ENCODE data around the gene GARIN5B. TPM values are rescaled to one million over a fixed set of nuclear protein-coding genes. Genes with fewer than 3 reads are reported as not detected.

The GARIN5B gene
- polyA plus RNA-seq, 1 donor from 2014 or later = not detected

DNA sequence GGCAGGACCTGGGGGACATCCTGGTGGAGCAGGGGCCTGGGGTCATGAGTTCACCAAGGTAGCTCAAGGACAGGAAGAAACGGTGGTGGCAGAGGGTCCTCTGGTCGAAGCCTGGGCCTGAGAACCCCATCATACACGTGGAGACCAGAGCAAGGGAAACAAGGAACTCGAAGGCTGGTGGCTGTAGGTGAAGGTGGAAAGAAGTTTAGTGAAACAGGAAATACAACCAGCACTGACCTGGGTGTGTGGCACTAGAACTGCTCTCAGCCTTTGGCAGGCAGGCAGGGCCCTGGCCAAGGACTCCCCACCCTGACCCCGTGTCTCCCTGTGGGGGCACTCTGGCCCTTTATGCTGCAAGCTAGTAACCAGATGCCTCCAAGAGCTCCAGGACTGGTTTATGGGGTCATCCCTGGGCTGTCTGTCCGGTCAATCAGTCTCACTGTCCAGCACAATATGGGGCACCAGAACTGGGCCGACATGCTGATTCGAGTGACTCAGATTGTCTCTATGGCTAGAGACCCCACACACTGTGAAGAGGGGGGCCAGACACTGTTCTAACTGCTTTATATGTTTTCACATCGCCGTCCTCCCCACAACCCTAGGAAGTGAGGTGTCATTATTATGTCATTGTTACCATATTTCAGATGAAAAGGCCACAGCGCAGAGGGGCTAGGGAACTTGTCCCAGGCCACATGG is 12.3 kb downstream of the GARIN5B start:
- peaks cover 45% of the 10 kb centered on the region for H3K27me3 ChIP-seq (ENCODE audit: insufficient read depth, low read depth, low read length)
- no peaks in the 10 kb centered on the region for H4K20me1 ChIP-seq (ENCODE audit: insufficient read depth)
- TF ChIP-seq EP300 (conservative IDR thresholded peaks at IDR 0.05; ENCODE audit: poor library complexity, severe bottlenecking) = no peak
- TF ChIP-seq POLR2AphosphoS5 (IDR thresholded peaks at IDR 0.05) = no peak
- no peak for TF ChIP-seq SMC3 (conservative IDR thresholded peaks at IDR 0.05; ENCODE audit: poor library complexity)
- TF ChIP-seq, protein P1, sequence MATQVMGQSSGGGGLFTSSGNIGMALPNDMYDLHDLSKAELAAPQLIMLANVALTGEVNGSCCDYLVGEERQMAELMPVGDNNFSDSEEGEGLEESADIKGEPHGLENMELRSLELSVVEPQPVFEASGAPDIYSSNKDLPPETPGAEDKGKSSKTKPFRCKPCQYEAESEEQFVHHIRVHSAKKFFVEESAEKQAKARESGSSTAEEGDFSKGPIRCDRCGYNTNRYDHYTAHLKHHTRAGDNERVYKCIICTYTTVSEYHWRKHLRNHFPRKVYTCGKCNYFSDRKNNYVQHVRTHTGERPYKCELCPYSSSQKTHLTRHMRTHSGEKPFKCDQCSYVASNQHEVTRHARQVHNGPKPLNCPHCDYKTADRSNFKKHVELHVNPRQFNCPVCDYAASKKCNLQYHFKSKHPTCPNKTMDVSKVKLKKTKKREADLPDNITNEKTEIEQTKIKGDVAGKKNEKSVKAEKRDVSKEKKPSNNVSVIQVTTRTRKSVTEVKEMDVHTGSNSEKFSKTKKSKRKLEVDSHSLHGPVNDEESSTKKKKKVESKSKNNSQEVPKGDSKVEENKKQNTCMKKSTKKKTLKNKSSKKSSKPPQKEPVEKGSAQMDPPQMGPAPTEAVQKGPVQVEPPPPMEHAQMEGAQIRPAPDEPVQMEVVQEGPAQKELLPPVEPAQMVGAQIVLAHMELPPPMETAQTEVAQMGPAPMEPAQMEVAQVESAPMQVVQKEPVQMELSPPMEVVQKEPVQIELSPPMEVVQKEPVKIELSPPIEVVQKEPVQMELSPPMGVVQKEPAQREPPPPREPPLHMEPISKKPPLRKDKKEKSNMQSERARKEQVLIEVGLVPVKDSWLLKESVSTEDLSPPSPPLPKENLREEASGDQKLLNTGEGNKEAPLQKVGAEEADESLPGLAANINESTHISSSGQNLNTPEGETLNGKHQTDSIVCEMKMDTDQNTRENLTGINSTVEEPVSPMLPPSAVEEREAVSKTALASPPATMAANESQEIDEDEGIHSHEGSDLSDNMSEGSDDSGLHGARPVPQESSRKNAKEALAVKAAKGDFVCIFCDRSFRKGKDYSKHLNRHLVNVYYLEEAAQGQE (IDR thresholded peaks at IDR 0.05; ENCODE audit: borderline replicate concordance) = no peak
- TF ChIP-seq, protein P2, sequence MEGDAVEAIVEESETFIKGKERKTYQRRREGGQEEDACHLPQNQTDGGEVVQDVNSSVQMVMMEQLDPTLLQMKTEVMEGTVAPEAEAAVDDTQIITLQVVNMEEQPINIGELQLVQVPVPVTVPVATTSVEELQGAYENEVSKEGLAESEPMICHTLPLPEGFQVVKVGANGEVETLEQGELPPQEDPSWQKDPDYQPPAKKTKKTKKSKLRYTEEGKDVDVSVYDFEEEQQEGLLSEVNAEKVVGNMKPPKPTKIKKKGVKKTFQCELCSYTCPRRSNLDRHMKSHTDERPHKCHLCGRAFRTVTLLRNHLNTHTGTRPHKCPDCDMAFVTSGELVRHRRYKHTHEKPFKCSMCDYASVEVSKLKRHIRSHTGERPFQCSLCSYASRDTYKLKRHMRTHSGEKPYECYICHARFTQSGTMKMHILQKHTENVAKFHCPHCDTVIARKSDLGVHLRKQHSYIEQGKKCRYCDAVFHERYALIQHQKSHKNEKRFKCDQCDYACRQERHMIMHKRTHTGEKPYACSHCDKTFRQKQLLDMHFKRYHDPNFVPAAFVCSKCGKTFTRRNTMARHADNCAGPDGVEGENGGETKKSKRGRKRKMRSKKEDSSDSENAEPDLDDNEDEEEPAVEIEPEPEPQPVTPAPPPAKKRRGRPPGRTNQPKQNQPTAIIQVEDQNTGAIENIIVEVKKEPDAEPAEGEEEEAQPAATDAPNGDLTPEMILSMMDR (IDR thresholded peaks at IDR 0.05; ENCODE audit: poor library complexity, severe bottlenecking) = no peak
- TF ChIP-seq MXI1 (conservative IDR thresholded peaks at IDR 0.05; ENCODE audit: poor library complexity, severe bottlenecking) = no peak
- TF ChIP-seq RAD21 (conservative IDR thresholded peaks at IDR 0.05) = no peak
- no peak for TF ChIP-seq TAF1 (IDR thresholded peaks at IDR 0.05; ENCODE audit: low read depth)
- no peak for TF ChIP-seq EZH2 (IDR thresholded peaks at IDR 0.05; ENCODE audit: borderline replicate concordance, insufficient read depth, low read length, poor library complexity, severe bottlenecking)
- H3K27ac ChIP-seq (ENCODE audit: low read length) = no peak overlapping the region
- no peaks in the 10 kb centered on the region for H3K9me2 ChIP-seq (ENCODE audit: insufficient read depth, low read length)
- H3K36me3 ChIP-seq (ENCODE audit: insufficient read depth, low read length) = no peaks in the 10 kb centered on the region
- no peak overlapping the region for H2AFZ ChIP-seq (ENCODE audit: low read depth, low read length)
- no peak overlapping the region for H3K9ac ChIP-seq (ENCODE audit: low read length)
- no peak overlapping the region for H3K4me2 ChIP-seq (ENCODE audit: low read length)
- no peaks in the 10 kb centered on the region for H3K79me2 ChIP-seq (replicated peaks; ENCODE audit: insufficient read depth, low read length)
- no peaks in the 10 kb centered on the region for H3F3A ChIP-seq (ENCODE audit: insufficient read depth, low read length, poor library complexity, severe bottlenecking)
- H3K9me3 ChIP-seq (ENCODE audit: low read length) = no peaks in the 10 kb centered on the region
- H3K4me3 ChIP-seq (ENCODE audit: low read length) = no peak overlapping the region

DNA sequence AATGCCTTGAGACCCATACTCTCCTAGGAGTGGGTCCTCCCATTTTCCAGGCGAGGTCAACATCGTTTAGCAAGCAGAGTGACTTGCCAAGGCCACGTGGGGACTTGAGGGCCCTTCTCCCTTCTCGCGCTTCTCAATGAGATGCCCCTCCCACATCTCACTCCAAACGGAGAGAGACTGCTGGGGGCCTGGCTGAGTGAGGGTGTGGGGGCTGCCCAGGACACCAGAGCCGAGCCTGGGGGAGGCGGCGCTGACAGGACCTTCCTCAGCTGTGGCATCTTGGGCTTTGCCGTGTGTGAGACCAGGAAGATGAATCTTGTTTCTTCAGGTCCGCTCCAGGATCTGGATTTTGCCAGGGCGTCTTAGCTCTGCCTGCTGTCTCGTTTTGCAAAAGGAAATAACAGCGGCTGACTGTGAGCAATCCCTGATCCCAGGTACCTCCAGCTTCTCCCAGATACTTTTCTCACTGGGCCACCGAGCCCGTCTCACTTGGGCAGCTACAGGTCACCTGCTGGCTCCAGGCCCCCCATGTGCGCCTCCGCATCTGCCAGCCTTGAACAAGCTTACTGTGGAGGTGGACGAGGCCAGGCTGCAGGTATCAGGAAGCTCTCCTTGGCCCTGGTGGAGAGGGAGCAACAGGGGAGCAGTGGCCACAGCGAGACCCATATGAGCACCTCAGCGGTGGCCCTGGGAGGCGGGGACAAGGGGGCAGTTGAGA is 14.6 kb downstream of the GARIN5B start:
- Histone ChIP-seq H3K27ac (ENCODE audit: low read length) (no peak overlapping the region), H3K9me2 (ENCODE audit: insufficient read depth, low read length) (no peaks in the 10 kb centered on the region), H3K79me2 (replicated peaks; ENCODE audit: insufficient read depth, low read length) (no peaks in the 10 kb centered on the region), H3K4me2 (ENCODE audit: low read length) (no peak overlapping the region), H2AFZ (ENCODE audit: low read depth, low read length) (no peak overlapping the region), H3K4me3 (ENCODE audit: low read length) (peak overlapping the region; percentile 12), H3K36me3 (ENCODE audit: insufficient read depth, low read length) (no peaks in the 10 kb centered on the region), H3F3A (ENCODE audit: insufficient read depth, low read length, poor library complexity, severe bottlenecking) (no peaks in the 10 kb centered on the region), H3K9me3 (ENCODE audit: low read length) (no peaks in the 10 kb centered on the region), H4K20me1 (ENCODE audit: insufficient read depth) (no peaks in the 10 kb centered on the region), H3K9ac (ENCODE audit: low read length) (peak overlapping the region; percentile 36), H3K27me3 (ENCODE audit: insufficient read depth, low read depth, low read length) (peaks cover 23% of the 10 kb centered on the region)
- TF ChIP-seq, protein P1 (IDR thresholded peaks at IDR 0.05; ENCODE audit: borderline replicate concordance) = no peak
- no peak for TF ChIP-seq MXI1 (conservative IDR thresholded peaks at IDR 0.05; ENCODE audit: poor library complexity, severe bottlenecking)
- TF ChIP-seq EZH2 (IDR thresholded peaks at IDR 0.05; ENCODE audit: borderline replicate concordance, insufficient read depth, low read length, poor library complexity, severe bottlenecking) = no peak
- no peak for TF ChIP-seq SMC3 (conservative IDR thresholded peaks at IDR 0.05; ENCODE audit: poor library complexity)
- TF ChIP-seq EP300 (conservative IDR thresholded peaks at IDR 0.05; ENCODE audit: poor library complexity, severe bottlenecking) = no peak
- TF ChIP-seq RAD21 (conservative IDR thresholded peaks at IDR 0.05) = no peak
- no peak for TF ChIP-seq POLR2AphosphoS5 (IDR thresholded peaks at IDR 0.05)
- no peak for TF ChIP-seq TAF1 (IDR thresholded peaks at IDR 0.05; ENCODE audit: low read depth)
